GM19238 (cell line): ENCODE results near the gene CD59.
"Not testable (repeated sequence)": the region's sequence is repeated elsewhere in the genome, so short reads cannot be mapped to it uniquely, and the experiment has no call there.

ENCODE experiments used
- DNase-seq: peaks from one replicate; pipeline ENCODE4 v3.0.0; 2011; ENCODE audit warnings: low spot score; ENCODE audit not compliant: insufficient read length

CD59 gene

GRCh38 chr11:33668468-33668825 is 67.8 kb downstream of the CD59 start:
- DNase-seq, result no peak

GRCh38 chr11:33667819-33668467 is 68.3 kb downstream of the CD59 start:
- DNase-seq, result no peak

DNA sequence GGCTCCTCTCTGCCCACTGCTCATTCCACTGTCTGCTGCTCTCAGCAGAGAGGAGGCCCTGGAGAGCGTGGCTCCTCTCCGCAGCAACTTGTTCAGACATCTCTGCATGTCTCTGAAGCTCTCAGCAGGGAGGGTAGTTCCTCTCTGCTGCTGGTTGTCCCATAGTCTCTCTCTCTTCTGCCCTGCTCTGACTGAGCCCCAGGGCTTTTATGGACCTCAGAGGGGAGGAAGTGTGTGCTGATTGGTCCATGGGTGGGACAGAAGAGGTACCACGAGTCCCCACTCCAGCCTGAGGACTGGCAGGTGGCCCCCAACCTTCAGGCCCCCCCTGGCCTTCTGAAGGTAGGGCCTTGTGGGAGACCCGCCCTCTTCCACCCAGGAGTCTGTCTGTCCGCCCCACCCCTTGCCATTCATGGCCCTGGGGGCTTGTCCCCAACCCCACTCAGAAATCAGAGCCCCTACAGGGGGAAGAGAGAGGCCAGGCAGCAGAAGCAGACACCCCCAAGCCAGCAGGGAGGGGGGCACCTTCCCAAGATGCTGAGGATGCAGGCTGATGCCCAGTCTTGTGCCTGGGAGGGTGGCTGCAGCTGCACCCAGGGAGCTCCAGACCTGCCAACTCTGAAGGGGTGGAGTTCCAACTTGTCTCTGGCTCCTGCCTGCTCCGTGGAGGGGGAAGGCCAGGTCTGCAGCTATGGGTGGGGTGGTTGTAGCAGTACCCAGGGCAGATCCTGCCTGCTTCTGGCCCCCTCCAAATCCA is 70.7 kb downstream of the CD59 start:
- DNase-seq, result no peak

DNA sequence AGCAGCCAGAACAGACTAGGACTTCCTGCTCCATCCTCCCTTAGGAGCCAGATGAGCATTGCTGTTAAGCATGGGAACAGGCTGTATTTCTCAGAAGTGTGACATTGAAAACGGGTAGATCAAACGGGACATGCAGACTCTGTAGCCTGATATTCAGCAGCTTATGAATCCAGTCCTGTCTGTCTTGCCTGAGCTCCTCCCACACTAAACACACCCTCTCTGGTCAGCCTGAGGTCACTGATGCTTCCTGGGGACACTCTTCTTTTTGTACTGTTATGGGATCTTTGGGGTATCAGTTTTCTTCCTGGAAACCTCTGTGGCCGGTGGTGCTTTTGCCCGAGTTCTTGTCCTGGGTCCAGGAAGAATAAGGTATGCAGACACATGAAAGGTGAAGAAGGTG is 71.4 kb downstream of the CD59 start:
- DNase-seq, result no peak

DNA sequence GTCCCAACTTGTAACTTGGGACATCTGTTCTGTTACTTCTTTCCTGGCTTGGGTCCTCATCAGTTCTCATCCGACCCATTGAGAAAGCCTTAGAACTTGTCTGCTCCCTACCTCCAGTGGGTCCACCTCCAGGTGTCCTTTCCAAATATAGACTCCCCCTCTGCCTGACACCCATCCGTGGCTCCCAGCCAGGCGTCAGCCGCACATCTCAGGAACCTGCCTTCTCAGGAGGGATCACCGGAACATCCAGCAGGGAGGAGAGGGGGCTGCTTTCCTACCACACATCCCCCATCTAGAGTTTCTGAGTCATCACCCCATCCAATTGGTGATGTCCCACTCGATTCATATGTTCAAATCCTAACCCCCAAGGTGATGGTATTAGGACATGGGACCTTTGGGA is 72.1 kb downstream of the CD59 start:
- no peak for DNase-seq

GRCh38 chr11:33663121-33663520 is 73.1 kb downstream of the CD59 start:
- DNase-seq, result no peak

GRCh38 chr11:33661526-33661925 is 74.7 kb downstream of the CD59 start:
- not testable (repeated sequence) for DNase-seq

- no peak for DNase-seq
These were observed 75.3 kb downstream of the CD59 start for GRCh38 chr11:33660962-33661361.

- no peak for DNase-seq
These were observed 76.7 kb downstream of the CD59 start for GRCh38 chr11:33659370-33660139.

GRCh38 chr11:33658195-33658900 is 77.9 kb downstream of the CD59 start:
- no peak for DNase-seq

GRCh38 chr11:33657757-33658156 is 78.5 kb downstream of the CD59 start:
- no peak for DNase-seq

DNA sequence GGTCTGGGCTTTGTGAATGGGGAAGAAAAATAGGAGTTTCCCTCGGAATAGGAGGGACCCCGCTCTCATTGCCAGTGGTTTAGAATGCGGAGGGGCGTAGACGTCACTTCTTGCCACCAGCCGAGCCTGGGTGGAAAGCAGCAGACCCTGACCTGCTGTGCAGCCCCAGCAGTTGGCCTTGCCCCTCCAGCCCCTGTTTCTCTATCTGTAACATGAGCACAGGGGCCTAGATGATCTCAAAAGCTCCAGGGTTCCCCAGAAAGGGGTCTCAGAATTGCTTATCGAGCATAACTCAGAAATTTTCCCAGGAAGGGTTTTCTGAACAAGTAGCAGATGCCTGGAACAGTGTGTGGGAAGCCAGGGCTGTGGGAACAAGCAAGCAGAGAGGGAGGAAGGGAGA is 79.5 kb downstream of the CD59 start:
- DNase-seq, result no peak

DNA sequence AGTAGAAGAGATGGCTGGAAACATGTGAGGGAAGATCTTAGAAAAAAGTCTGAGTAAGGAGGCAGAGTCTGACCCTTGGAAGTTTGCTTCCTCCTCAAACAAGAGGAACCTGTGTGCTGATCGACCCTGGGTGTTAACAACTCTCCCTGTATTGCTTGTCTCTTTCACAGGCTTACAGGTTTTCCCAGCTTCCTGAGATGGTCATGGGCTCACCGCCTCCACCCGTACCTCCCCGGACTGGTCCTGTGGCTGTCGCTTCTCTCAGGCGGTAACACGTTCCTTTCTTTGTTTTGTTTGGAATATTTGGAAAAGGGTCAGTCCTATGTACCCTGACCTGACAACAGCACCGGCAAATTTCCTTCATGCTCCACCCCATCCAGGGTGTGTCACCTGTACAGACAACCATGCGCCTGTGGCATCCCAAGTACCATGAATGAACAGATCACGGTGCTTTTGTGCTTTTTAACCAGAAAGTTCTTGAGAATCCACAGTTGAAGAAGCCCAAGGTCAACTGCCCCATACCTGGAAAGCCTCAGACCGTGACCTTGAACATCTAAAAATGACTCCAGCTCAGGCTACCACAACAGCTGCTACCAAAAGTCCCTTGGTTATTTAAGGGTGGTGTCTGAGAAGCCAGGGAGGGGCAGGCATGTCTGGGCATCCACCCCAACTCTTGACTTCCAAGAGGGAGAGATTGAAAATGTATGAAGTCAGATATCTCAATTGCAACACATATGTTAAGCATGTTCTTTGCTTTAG is 80.2 kb downstream of the CD59 start:
- DNase-seq, result no peak

- DNase-seq, result no peak
These were observed 81.6 kb downstream of the CD59 start for GRCh38 chr11:33654594-33654993.
